Left lung (tissue), 10 donors: ENCODE measurements around the gene ATRX. TPM values are rescaled to one million over a fixed set of nuclear protein-coding genes. Genes with fewer than 3 reads are reported as not detected.

ENCODE experiments used
- ATAC-seq: fragments of 200-7000 bp; cut with Tn5 transposase; one replicate; pipeline ENCODE4 v1.9.1; 2020; ENCODE audit warnings: moderate library complexity
- DNase-seq, 4 donors: peaks; one replicate each; pipeline ENCODE4 v3.0.0-alpha.2; 2013 to 2020
- H3K27ac ChIP-seq, 2 donors: fragments of 200-600 bp; sonication (generic) in 1 of 2; one replicate each; pipeline versions ENCODE4 v1.5.0 to v1.8.0; 2020 to 2021
- H3K27me3 ChIP-seq, 2 donors: fragments of 200-600 bp; sonication (generic) in 1 of 2; one replicate each; pipeline versions ENCODE4 v1.5.0 to v1.8.0; 2020 to 2021
- H3K36me3 ChIP-seq, 2 donors: fragments of 200-600 bp; sonication (generic) in 1 of 2; one replicate each; pipeline versions ENCODE4 v1.5.0 to v1.8.0; 2020 to 2021
- H3K4me1 ChIP-seq, 2 donors: fragments of 200-600 bp; one replicate each; pipeline ENCODE4 v1.8.0; 2021
- H3K4me3 ChIP-seq, 2 donors: fragments of 200-600 bp; sonication (generic) in 1 of 2; one replicate each; pipeline versions ENCODE4 v1.5.0 to v1.8.0; 2020 to 2021; ENCODE audit warnings: mild to moderate bottlenecking in 1 of 2
- H3K9me3 ChIP-seq, 2 donors: fragments of 200-600 bp; sonication (generic) in 1 of 2; one replicate each; pipeline versions ENCODE4 v1.5.0 to v1.8.0; 2020 to 2021
- intact Hi-C, 2 donors: fragments of 100-400 bp; cut with DNase I; formaldehyde crosslinking; loops; one replicate each; pipeline versions ENCODE4 v1.11.2 to v1.14.2; 2022
- polyA plus RNA-seq, 6 donors: library from polyadenylated mRNA; unstranded; fragments of 120-200 nt; gene quantifications; one replicate each; pipeline ENCODE4 v1.2.1, GENCODE V29; 2013; ENCODE audit not compliant: insufficient read length in 6 of 6
- total RNA-seq, 2 donors: library from RNA; stranded (reverse); fragmentation: NEBNext Ultra II Directional; extraction: Animal tissue kit (Norgen Biotek cat#: 25700); gene quantifications; one replicate each; pipeline ENCODE4 v1.2.1, GENCODE V29; 2021
- TF ChIP-seq, protein P1 (sequence below), 2 donors: fragments of 200-600 bp; sonication (generic) in 1 of 2; IDR thresholded peaks; one replicate each; pipeline versions ENCODE4 v1.5.0 to v1.8.0; 2021; ENCODE audit warnings: antibody characterized with exemption in 2 of 2
- donor health status: DM: no; HTN: yes; CAD: no.
- donor health status: DM: no; HTN: no; CAD: no.

ATRX gene
- total and polyA plus RNA-seq, 8 donors, result 72.0 to 115 (median 92.9) TPM

DNA sequence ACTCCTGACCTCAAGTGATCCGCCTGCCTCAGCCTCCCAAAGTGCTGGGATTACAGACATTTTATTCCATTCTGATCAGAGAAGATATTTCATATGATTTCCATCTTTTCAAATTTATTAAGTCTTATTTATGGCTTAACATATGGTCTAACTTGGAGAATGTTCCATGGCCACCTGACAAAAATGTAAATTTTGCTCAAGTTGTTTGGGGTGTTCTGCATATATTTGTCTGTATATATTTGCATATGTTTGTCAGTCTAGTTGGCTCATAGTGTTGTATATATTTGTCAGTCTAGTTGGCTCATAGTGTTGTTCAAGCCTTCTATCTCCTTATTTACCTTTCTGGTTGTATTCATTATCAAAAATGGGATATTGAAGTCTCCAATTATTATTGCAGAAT lies 16.2 kb upstream of the ATRX start:
- no peaks in the 10 kb centered on the region for H3K4me1 ChIP-seq
- no peak overlapping the region for H3K4me3 ChIP-seq
- intact Hi-C loops, result no loop called here
- no peaks in the 10 kb centered on the region for H3K27me3 ChIP-seq
- no peaks in the 10 kb centered on the region for H3K9me3 ChIP-seq
- no peak for ATAC-seq
- H3K27ac ChIP-seq, result no peak overlapping the region
- TF ChIP-seq, protein P1, sequence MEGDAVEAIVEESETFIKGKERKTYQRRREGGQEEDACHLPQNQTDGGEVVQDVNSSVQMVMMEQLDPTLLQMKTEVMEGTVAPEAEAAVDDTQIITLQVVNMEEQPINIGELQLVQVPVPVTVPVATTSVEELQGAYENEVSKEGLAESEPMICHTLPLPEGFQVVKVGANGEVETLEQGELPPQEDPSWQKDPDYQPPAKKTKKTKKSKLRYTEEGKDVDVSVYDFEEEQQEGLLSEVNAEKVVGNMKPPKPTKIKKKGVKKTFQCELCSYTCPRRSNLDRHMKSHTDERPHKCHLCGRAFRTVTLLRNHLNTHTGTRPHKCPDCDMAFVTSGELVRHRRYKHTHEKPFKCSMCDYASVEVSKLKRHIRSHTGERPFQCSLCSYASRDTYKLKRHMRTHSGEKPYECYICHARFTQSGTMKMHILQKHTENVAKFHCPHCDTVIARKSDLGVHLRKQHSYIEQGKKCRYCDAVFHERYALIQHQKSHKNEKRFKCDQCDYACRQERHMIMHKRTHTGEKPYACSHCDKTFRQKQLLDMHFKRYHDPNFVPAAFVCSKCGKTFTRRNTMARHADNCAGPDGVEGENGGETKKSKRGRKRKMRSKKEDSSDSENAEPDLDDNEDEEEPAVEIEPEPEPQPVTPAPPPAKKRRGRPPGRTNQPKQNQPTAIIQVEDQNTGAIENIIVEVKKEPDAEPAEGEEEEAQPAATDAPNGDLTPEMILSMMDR (IDR thresholded peaks at IDR 0.05), result no peak
- DNase-seq, result no peak
- H3K36me3 ChIP-seq, result no peaks in the 10 kb centered on the region

- Histone ChIP-seq H3K4me1 (no peaks in the 10 kb centered on the region), H3K9me3 (no peaks in the 10 kb centered on the region), H3K27ac (no peak overlapping the region), H3K4me3 (no peak overlapping the region), H3K36me3 (no peaks in the 10 kb centered on the region), H3K27me3 (no peaks in the 10 kb centered on the region)
- intact Hi-C loops, result no loop called here
- ATAC-seq, result no peak
- DNase-seq, result no peak
- TF ChIP-seq, protein P1 (IDR thresholded peaks at IDR 0.05), result no peak
Observed at GRCh38 chrX:77795124-77795523, 9.1 kb upstream of the ATRX start.

DNA sequence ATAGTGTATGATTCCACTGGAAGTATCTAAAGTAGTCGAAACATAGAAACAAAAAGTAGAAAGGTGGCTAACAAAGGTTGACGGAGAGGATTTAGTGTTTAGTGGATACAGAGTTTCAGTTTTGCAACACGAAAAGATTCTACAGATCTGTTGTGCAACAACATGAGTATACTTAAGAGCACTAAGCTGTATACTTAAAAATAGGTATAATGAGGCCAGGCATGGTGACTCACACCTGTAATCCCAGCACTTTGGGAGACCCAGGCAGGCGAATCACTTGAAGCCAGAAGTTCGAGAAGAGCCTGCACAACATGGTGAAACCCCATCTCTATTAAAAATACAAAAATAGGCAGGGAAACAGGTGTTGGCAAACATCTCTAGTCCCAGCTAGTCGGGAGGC lies 7.9 kb upstream of the ATRX start:
- H3K27me3 ChIP-seq, result no peaks in the 10 kb centered on the region
- no peaks in the 10 kb centered on the region for H3K4me1 ChIP-seq
- H3K27ac ChIP-seq, result no peak overlapping the region
- no peak overlapping the region for H3K4me3 ChIP-seq
- no peaks in the 10 kb centered on the region for H3K9me3 ChIP-seq
- peak; percentile 64 for ATAC-seq
- intact Hi-C loops, result no loop called here
- DNase-seq, result no peak
- TF ChIP-seq, protein P1 (IDR thresholded peaks at IDR 0.05), result no peak
- H3K36me3 ChIP-seq, result no peaks in the 10 kb centered on the region

DNA sequence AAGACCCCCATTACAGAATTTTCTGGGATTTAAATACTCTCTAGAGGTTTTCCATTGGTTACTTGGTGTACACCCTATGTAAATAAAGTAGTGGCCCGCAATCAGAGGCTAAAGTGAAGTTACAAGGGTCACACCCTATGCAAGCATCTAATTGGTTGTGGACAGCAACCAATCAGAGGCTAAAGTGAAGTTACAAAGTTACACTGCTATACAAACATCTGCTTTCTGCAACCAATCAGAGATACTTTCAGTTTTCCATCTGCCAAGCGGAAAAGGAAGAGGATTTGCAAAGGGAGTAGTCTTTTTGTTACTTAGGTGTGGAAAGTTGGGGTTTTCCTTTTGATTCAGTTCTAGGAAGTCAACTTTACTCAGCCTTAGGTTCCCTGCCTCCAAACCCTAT lies 2.0 kb upstream of the ATRX start:
- no peaks in the 10 kb centered on the region for H3K9me3 ChIP-seq
- TF ChIP-seq, protein P1 (IDR thresholded peaks at IDR 0.05), result no peak
- peak; percentile 23 for ATAC-seq
- H3K4me3 ChIP-seq, result peak overlapping the region in 1 of 2 donors; percentile 24
- DNase-seq, result peak in 1 of 4 donors; percentile 16
- H3K27me3 ChIP-seq, result no peaks in the 10 kb centered on the region
- no peaks in the 10 kb centered on the region for H3K4me1 ChIP-seq
- intact Hi-C loops, result no loop called here
- peak overlapping the region in 1 of 2 donors; percentile 63 for H3K27ac ChIP-seq
- no peaks in the 10 kb centered on the region for H3K36me3 ChIP-seq

GRCh38 chrX:77786365-77786680 lies 307 bp upstream of the ATRX start:
- ATAC-seq, result no peak
- TF ChIP-seq, protein P1 (IDR thresholded peaks at IDR 0.05), result no peak
- intact Hi-C loops, result no loop called here
- no peaks in the 10 kb centered on the region for H3K27me3 ChIP-seq
- H3K4me1 ChIP-seq, result no peaks in the 10 kb centered on the region
- H3K4me3 ChIP-seq, result peak overlapping the region; percentile 35 to 54
- no peaks in the 10 kb centered on the region for H3K9me3 ChIP-seq
- DNase-seq, result no peak
- H3K36me3 ChIP-seq, result no peaks in the 10 kb centered on the region
- peak overlapping the region; percentile 90 to 91 for H3K27ac ChIP-seq
